Measurements from ENCODE around the gene LMCD1.

Gene LMCD1

DNA sequence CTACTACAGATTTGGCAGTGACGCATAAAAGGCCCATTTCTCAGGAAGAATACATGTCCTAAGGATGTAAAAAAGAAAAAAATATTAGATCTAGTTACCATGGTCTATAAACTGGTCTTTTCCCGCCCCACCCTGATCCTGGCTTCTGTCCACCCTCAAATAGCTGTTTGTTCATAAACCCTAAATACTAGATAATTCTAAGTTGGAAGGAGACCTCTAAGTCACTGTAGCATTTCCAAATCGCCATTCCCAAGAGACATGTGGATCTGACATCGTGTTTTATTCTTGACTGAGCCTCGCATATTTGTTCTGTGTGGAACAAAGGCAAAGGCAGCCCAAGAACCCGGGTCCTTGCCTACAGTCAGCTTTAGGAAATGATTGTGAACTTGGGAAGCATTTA, 49.0 kb downstream of the LMCD1 start:
- TF ChIP-seq POLR2AphosphoS5 (IDR thresholded peaks at IDR 0.05; ENCODE audit: low read depth, low read length) (no peak), FOXP2 (optimal IDR thresholded peaks at IDR 0.05; ENCODE audit: borderline replicate concordance, extremely low read depth, extremely low read length, insufficient read depth) (no peak), TAF1 (IDR thresholded peaks at IDR 0.05; ENCODE audit: borderline replicate concordance, insufficient read depth, low read length) (no peak), SIN3A (IDR thresholded peaks at IDR 0.05; ENCODE audit: borderline replicate concordance, insufficient read depth, low read length) (no peak)
- TF ChIP-seq, protein P1, sequence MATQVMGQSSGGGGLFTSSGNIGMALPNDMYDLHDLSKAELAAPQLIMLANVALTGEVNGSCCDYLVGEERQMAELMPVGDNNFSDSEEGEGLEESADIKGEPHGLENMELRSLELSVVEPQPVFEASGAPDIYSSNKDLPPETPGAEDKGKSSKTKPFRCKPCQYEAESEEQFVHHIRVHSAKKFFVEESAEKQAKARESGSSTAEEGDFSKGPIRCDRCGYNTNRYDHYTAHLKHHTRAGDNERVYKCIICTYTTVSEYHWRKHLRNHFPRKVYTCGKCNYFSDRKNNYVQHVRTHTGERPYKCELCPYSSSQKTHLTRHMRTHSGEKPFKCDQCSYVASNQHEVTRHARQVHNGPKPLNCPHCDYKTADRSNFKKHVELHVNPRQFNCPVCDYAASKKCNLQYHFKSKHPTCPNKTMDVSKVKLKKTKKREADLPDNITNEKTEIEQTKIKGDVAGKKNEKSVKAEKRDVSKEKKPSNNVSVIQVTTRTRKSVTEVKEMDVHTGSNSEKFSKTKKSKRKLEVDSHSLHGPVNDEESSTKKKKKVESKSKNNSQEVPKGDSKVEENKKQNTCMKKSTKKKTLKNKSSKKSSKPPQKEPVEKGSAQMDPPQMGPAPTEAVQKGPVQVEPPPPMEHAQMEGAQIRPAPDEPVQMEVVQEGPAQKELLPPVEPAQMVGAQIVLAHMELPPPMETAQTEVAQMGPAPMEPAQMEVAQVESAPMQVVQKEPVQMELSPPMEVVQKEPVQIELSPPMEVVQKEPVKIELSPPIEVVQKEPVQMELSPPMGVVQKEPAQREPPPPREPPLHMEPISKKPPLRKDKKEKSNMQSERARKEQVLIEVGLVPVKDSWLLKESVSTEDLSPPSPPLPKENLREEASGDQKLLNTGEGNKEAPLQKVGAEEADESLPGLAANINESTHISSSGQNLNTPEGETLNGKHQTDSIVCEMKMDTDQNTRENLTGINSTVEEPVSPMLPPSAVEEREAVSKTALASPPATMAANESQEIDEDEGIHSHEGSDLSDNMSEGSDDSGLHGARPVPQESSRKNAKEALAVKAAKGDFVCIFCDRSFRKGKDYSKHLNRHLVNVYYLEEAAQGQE (IDR thresholded peaks at IDR 0.05; ENCODE audit: insufficient read depth in 1 of 2, low read depth in 2 of 2, low read length in 2 of 2), result no peak

DNA sequence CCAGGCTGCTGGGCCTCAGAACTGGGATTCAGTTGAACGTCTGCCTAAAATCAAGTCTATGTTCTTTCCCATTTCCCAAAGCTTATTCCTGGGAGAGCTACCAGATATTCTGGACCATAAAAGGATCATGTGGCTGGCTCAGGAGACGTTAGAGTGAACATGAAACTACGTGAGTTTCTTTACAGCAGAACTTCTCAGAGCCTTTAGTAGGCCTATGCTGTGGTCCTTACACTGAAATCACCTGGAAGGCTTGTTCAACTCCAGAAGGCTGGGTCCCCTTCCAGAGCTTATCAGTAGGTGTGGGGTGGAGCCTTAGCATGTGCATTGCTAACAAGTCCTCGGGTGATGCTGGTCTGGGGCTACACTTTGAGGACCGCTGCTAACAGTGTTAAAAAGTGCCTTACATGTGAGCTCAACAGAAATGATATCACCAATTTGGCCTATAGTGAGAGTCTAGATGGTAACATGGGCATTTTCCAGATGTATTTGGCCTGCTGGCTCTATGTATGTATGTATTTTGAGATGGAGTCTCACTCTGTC, 50.7 kb downstream of the LMCD1 start:
- no peak for TF ChIP-seq POLR2AphosphoS5 (IDR thresholded peaks at IDR 0.05; ENCODE audit: low read depth, low read length)
- no peak for TF ChIP-seq FOXP2 (optimal IDR thresholded peaks at IDR 0.05; ENCODE audit: borderline replicate concordance, extremely low read depth, extremely low read length, insufficient read depth)
- TF ChIP-seq SIN3A (IDR thresholded peaks at IDR 0.05; ENCODE audit: borderline replicate concordance, insufficient read depth, low read length), result no peak
- TF ChIP-seq, protein P1 (IDR thresholded peaks at IDR 0.05; ENCODE audit: insufficient read depth in 1 of 2, low read depth in 2 of 2, low read length in 2 of 2), result no peak
- no peak for TF ChIP-seq TAF1 (IDR thresholded peaks at IDR 0.05; ENCODE audit: borderline replicate concordance, insufficient read depth, low read length)

DNA sequence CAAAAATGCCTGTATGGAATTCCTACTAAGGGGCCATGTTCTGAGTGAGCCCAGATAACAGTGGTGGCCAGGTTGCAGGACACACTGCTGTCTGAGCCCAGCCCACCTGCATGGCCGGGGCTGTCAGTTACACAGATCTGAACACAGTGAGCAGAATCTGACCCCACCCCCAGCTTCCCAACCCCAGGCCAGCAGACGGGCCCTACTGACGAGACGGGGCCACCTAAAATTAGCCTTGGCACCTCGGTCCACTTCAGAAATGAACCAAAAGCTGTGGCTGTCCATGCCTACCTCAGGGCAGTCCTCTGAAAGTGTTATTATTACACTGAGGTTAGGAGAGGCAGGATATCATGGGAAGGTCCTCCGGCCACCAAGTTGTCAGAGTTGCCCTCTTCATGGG, 51.8 kb downstream of the LMCD1 start:
- no peak for TF ChIP-seq TAF1 (IDR thresholded peaks at IDR 0.05; ENCODE audit: borderline replicate concordance, insufficient read depth, low read length)
- TF ChIP-seq POLR2AphosphoS5 (IDR thresholded peaks at IDR 0.05; ENCODE audit: low read depth, low read length), result no peak
- TF ChIP-seq FOXP2 (optimal IDR thresholded peaks at IDR 0.05; ENCODE audit: borderline replicate concordance, extremely low read depth, extremely low read length, insufficient read depth), result no peak

DNA sequence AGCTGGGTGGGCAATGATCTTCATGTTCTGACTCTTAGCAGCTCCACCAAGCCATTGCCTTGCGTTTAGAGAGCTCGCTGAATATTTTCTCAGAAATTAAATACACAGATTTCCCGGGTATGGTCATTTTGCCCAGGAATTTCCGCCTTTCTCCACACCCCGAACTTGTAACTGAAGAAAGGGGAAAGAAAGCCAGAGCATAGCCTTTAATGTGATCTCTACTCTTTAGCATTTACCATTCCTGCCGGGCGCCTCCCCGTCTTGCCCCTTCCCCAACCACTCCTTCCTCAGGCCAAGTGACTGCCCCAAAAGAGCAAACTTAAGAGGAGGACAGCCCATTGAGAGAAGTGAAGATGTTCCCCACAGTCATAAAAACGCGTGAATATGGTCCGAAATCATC, 53.1 kb downstream of the LMCD1 start:
- TF ChIP-seq FOXP2 (optimal IDR thresholded peaks at IDR 0.05; ENCODE audit: borderline replicate concordance, extremely low read depth, extremely low read length, insufficient read depth) (no peak), SIN3A (IDR thresholded peaks at IDR 0.05; ENCODE audit: borderline replicate concordance, insufficient read depth, low read length) (no peak), POLR2AphosphoS5 (IDR thresholded peaks at IDR 0.05; ENCODE audit: low read depth, low read length) (no peak), TAF1 (IDR thresholded peaks at IDR 0.05; ENCODE audit: borderline replicate concordance, insufficient read depth, low read length) (no peak)
- TF ChIP-seq, protein P1 (IDR thresholded peaks at IDR 0.05; ENCODE audit: insufficient read depth in 1 of 2, low read depth in 2 of 2, low read length in 2 of 2), result no peak

DNA sequence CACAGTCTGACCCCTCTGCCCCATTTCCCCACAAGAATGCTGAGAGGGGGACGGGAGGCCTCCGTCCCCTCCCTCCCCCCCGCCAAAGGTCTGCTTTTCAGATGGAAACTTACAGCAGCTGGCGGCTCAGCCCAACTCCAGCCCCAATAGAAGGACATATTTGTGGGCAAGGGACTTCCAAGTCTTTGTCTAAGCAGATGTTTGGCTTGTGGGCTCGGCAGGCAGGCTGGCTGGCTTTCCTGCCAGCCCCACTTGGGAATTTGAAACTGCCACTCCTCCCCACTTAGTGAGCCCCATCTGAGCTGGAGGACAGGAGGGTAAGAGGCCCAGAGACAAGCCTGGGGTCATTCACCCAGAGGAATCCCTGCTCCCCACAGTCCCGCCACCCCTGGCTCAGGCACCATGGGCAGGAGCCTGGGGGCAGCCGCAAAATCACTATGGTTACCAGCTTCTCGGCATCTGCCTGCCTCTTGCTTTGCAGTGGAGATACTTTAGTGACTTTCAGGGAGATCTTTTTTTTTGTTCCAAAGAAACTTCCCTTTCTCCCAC, 53.6 kb downstream of the LMCD1 start:
- TF ChIP-seq, protein P1 (IDR thresholded peaks at IDR 0.05; ENCODE audit: insufficient read depth in 1 of 2, low read depth in 2 of 2, low read length in 2 of 2), result no peak
- TF ChIP-seq POLR2AphosphoS5 (IDR thresholded peaks at IDR 0.05; ENCODE audit: low read depth, low read length), result no peak
- TF ChIP-seq FOXP2 (optimal IDR thresholded peaks at IDR 0.05; ENCODE audit: borderline replicate concordance, extremely low read depth, extremely low read length, insufficient read depth), result no peak
- no peak for TF ChIP-seq TAF1 (IDR thresholded peaks at IDR 0.05; ENCODE audit: borderline replicate concordance, insufficient read depth, low read length)
- no peak for TF ChIP-seq SIN3A (IDR thresholded peaks at IDR 0.05; ENCODE audit: borderline replicate concordance, insufficient read depth, low read length)

Measured in PFSK-1 (cell line).